Measurements from ENCODE around the gene MYO10.

DNA sequence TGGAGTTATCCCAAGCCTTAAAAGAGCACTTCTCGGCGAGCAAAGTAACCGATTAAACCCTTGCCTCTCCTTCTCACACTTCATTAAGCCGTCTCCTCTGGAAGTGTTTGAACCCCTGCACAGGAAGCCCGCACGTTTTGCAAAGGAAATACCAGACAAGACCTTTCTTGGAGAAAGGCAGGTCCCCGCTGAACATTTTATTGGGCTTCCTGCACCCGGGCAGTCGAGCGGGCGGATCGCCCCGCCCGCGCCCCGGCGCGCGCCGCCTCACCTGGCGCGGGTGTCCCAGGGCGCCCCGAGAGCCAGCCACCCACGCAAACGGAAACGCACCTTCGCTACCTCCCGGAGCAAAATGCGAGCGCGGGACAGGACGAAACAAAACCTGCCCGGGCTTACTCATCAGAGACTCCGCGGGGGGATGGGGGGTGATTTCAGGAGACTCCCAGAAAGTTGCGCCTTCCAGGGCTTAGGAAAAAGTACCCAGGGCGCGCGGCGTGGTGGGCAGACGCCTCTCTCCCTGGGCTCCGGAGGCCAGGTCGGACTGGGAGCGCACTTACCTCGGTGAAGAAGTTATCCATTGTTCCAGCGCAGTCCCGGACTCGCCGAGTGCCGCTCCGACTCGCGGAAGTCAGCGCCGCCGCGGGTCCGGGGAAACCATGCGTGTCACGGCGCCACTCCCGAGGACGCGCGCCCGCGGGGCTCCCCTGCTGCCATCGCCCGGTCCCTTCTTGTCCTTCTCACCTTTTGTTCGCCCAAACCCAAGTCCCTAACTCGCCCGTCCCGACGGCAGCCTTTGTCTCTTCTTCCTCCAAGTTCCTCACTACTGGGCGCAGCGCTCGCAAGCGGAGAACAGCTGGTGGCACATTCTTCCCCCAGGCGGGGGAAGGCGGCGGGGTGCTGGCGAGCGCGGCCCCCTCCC, 598 bp downstream of the MYO10 start:
- no peak for TF ChIP-seq POLR2AphosphoS5 (IDR thresholded peaks at IDR 0.05)
- no peak for TF ChIP-seq POLR2A (IDR thresholded peaks at IDR 0.05)
